ENCODE results near the gene CYFIP2. TPM values are rescaled to one million over a fixed set of nuclear protein-coding genes. Genes with fewer than 3 reads are reported as not detected.

The CYFIP2 gene
- total and polyA plus RNA-seq, 2 of the 13 experiments (the other 11 are each of a cell fraction or from before 2014, with no cell fraction given), result 22.6 to 30.3 TPM

- Histone ChIP-seq H3K79me2 (ENCODE audit: insufficient read depth, low read length) (no peaks in the 10 kb centered on the region), H3K9ac (ENCODE audit: insufficient read depth, low read depth, low read length) (no peak overlapping the region), H3K9me3 (ENCODE audit: low read length) (no peaks in the 10 kb centered on the region), H3K4me1 (ENCODE audit: insufficient read depth, low read length) (no peaks in the 10 kb centered on the region), H3K27ac (ENCODE audit: extremely low read length, insufficient read depth, low read length) (no peak overlapping the region), H3K4me3 (replicated peaks in 1 of 3; ENCODE audit: insufficient read depth in 1 of 3, low read depth in 2 of 3, low read length in 3 of 3) (no peak overlapping the region), H2AFZ (ENCODE audit: low read length) (no peak overlapping the region), H4K20me1 (ENCODE audit: insufficient read depth, low read length) (no peaks in the 10 kb centered on the region), H3K4me2 (ENCODE audit: low read depth, low read length) (no peak overlapping the region), H3K36me3 (replicated peaks in 1 of 2; ENCODE audit: control insufficient read depth in 1 of 2, insufficient read depth in 2 of 2, low read length in 2 of 2) (peaks cover 1 to 20% of the 10 kb centered on the region in 2 experiments; a peak in 4 of 5 replicates), H3K27me3 (ENCODE audit: control insufficient read depth in 1 of 2, insufficient read depth in 2 of 2, low read length in 2 of 2) (no peaks in the 10 kb centered on the region)
- WGBS (ENCODE audit: low lambda C conversion rate), result 83% methylated on average over 4 of the region's 4 CpGs
- BruUV-seq (replicated peaks), result no TSS peak
- no peak for FAIRE-seq
- ChIA-PET CTCF (ENCODE audit: low intra/inter-chr PET ratio, low total read pairs) (no interaction called here), POLR2A (no interaction called here)
- intact Hi-C loops (cut with micrococcal nuclease; ENCODE audit: unreplicated experiment), result no loop called here
- TF ChIP-seq ZNF879 (CRISPR knock-in tag; IDR thresholded peaks at IDR 0.05) (no peak), ISL2 (CRISPR knock-in tag; IDR thresholded peaks at IDR 0.05) (no peak), EED (CRISPR knock-in tag; IDR thresholded peaks at IDR 0.05) (no peak), HCFC1 (IDR thresholded peaks at IDR 0.05; ENCODE audit: low read depth, low read length) (no peak)
- in situ Hi-C loops (cut with HindIII; ENCODE audit: extremely low pct_ligation_motif_present, low pct_unique_long_range_greater_than_20kb), result no loop called here
- ATAC-seq, result no peak
- no peak for DNase-seq (ENCODE audit: low spot score)
Observed at GRCh38 chr5:157358871-157359270, 92.9 kb downstream of the CYFIP2 start.

DNA sequence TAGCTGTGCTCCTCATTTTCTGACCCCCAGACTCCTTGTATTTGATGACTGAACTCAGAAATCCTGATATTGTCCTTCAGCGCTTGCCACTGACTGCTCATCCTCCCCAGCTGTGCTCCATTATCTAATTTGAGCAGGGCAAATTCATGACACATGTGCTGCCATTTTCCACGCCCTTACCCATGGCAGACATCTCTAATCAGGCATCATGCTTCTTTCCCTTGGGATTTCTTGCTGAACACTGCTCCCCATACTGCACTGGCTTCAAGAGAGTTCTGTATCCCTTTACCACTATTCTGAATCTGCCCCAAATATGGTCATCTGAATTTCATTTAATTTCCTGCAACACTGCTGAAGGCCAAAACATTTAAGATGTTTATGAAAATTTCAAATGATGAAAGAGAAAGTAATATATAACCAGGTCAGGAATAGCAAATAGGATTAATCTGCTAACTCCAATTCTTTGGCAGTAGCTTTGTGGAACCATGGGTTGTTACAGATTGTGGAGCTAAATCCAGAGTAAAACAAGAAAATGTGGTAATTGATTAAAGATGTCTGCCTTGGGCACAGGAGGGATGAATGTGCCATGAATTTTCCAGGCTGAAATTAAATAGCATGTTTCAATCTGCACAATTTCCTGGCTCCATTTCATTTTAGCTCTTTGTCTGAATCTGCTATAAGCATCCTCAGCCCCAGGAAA is 93.6 kb downstream of the CYFIP2 start:
- H3K9me3 ChIP-seq (ENCODE audit: low read length), result no peaks in the 10 kb centered on the region
- DNase-seq (ENCODE audit: low spot score) (no peak), FAIRE-seq (no peak), ATAC-seq (no peak)
- H3K4me3 ChIP-seq (replicated peaks in 1 of 3; ENCODE audit: insufficient read depth in 1 of 3, low read depth in 2 of 3, low read length in 3 of 3), result no peak overlapping the region
- no peak overlapping the region for H2AFZ ChIP-seq (ENCODE audit: low read length)
- H3K36me3 ChIP-seq (replicated peaks in 1 of 2; ENCODE audit: control insufficient read depth in 1 of 2, insufficient read depth in 2 of 2, low read length in 2 of 2), result peaks cover 1 to 20% of the 10 kb centered on the region in 2 experiments; a peak in 4 of 5 replicates
- WGBS (ENCODE audit: low lambda C conversion rate), result 94% methylated on average over 2 of the region's 2 CpGs
- no peak overlapping the region for H3K9ac ChIP-seq (ENCODE audit: insufficient read depth, low read depth, low read length)
- CTCF ChIA-PET (ENCODE audit: low intra/inter-chr PET ratio, low total read pairs), result no interaction called here
- intact Hi-C loops (cut with micrococcal nuclease; ENCODE audit: unreplicated experiment) (no loop called here), in situ Hi-C loops (cut with HindIII; ENCODE audit: extremely low pct_ligation_motif_present, low pct_unique_long_range_greater_than_20kb) (no loop called here)
- no peaks in the 10 kb centered on the region for H3K4me1 ChIP-seq (ENCODE audit: insufficient read depth, low read length)
- no TSS peak for BruUV-seq (replicated peaks)
- H3K79me2 ChIP-seq (ENCODE audit: insufficient read depth, low read length), result no peaks in the 10 kb centered on the region
- POLR2A ChIA-PET, result no interaction called here
- H3K4me2 ChIP-seq (ENCODE audit: low read depth, low read length), result no peak overlapping the region
- no peaks in the 10 kb centered on the region for H3K27me3 ChIP-seq (ENCODE audit: control insufficient read depth in 1 of 2, insufficient read depth in 2 of 2, low read length in 2 of 2)
- no peak overlapping the region for H3K27ac ChIP-seq (ENCODE audit: extremely low read length, insufficient read depth, low read length)
- H4K20me1 ChIP-seq (ENCODE audit: insufficient read depth, low read length), result no peaks in the 10 kb centered on the region
- TF ChIP-seq ZNF407 (CRISPR knock-in tag; IDR thresholded peaks at IDR 0.05; ENCODE audit: not compliant biosample characterization), result no peak
- TF ChIP-seq ZKSCAN5 (CRISPR knock-in tag; IDR thresholded peaks at IDR 0.05), result no peak
- no peak for TF ChIP-seq ZNF644 (CRISPR knock-in tag; IDR thresholded peaks at IDR 0.05; ENCODE audit: low read depth)
- TF ChIP-seq ZNF17 (CRISPR knock-in tag; IDR thresholded peaks at IDR 0.05), result no peak
- no peak for TF ChIP-seq KLF11 (CRISPR knock-in tag; IDR thresholded peaks at IDR 0.05)
- no peak for TF ChIP-seq ZNF33A (CRISPR knock-in tag; IDR thresholded peaks at IDR 0.05; ENCODE audit: borderline replicate concordance)
- TF ChIP-seq ZFAT (CRISPR knock-in tag; conservative IDR thresholded peaks at IDR 0.05), result no peak
- no peak for TF ChIP-seq NFIB (CRISPR knock-in tag; IDR thresholded peaks at IDR 0.05; ENCODE audit: borderline replicate concordance)
